HG02840 (cell line): ENCODE measurements around the gene TBC1D1.

ENCODE experiments used
- ATAC-seq: cut with Tn5 transposase; IDR thresholded peaks from one replicate; pipeline ENCODE4 v1.9.1; 2021; ENCODE audit warnings: mild to moderate bottlenecking, moderate library complexity, moderate number of reproducible peaks; ENCODE audit not compliant: unreplicated experiment, low FRiP score

Gene TBC1D1, protein sequence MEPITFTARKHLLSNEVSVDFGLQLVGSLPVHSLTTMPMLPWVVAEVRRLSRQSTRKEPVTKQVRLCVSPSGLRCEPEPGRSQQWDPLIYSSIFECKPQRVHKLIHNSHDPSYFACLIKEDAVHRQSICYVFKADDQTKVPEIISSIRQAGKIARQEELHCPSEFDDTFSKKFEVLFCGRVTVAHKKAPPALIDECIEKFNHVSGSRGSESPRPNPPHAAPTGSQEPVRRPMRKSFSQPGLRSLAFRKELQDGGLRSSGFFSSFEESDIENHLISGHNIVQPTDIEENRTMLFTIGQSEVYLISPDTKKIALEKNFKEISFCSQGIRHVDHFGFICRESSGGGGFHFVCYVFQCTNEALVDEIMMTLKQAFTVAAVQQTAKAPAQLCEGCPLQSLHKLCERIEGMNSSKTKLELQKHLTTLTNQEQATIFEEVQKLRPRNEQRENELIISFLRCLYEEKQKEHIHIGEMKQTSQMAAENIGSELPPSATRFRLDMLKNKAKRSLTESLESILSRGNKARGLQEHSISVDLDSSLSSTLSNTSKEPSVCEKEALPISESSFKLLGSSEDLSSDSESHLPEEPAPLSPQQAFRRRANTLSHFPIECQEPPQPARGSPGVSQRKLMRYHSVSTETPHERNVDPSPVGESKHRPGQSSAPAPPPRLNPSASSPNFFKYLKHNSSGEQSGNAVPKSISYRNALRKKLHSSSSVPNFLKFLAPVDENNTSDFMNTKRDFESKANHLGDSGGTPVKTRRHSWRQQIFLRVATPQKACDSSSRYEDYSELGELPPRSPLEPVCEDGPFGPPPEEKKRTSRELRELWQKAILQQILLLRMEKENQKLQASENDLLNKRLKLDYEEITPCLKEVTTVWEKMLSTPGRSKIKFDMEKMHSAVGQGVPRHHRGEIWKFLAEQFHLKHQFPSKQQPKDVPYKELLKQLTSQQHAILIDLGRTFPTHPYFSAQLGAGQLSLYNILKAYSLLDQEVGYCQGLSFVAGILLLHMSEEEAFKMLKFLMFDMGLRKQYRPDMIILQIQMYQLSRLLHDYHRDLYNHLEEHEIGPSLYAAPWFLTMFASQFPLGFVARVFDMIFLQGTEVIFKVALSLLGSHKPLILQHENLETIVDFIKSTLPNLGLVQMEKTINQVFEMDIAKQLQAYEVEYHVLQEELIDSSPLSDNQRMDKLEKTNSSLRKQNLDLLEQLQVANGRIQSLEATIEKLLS (N-terminal part only)

DNA sequence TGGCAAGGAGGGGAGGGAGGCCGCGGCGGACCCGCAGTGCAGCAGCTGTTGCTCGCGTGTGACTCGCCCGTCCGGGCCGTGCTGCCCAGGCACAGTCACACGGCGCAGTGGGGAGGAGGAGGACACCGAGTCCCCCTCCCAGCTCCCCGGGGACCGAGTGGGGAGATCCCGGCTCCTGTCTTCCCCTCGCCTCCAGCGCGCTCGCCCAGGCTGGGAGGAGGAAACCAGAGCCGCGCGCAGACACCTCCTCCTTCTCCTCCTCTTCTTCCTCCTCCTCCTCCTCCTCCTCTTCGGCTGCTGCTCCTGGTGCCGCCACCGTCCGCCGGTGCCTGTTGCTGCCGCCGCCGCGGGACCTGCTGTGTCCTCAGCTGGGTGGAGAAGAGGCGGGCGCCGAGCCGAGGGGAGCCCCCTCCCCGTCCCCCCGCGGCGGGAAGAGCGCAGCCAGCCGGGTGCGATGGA, at the start of gene TBC1D1:
TBC1D1 (plus strand) TSS at position 284 of the 459 bp plus-strand sequence. CDS start 11,012 bp downstream, outside the sequence.
- ATAC-seq: peak; percentile 31

DNA sequence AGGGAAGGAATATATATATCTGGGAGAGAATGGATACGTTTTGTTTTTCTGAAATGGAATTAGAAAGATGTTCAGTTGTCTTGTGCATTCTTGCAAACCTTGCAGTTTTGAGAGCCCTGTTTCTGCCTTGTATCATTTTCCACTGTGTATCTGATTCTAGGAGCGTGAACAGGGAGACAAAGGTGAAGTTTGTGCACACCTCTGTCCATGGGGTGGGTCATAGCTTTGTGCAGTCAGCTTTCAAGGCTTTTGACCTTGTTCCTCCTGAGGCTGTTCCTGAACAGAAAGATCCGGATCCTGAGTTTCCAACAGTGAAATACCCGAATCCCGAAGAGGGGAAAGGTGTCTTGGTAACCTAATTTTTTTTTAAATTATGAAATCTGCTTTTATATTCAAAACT, 46.7 kb upstream of the TBC1D1 start:
- no peak for ATAC-seq

DNA sequence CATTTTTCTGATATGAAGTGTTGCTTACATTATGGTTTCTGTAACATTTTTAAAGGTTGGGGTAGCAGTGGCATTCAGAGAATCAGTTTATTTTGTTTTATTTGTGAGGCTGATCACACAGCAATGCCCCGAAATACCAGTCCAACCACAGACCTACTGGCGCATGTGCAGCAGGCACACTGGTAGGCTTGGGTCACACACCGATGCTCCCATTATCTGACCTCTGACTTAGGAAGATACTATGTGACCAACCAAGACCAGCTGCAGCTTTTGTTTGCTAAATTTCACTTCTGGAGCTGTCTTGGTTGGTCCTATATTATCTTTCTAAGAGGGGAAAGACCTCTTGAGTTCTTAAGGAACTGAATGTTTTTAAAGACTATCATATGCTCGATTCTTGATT, 45.7 kb upstream of the TBC1D1 start:
- no peak for ATAC-seq

DNA sequence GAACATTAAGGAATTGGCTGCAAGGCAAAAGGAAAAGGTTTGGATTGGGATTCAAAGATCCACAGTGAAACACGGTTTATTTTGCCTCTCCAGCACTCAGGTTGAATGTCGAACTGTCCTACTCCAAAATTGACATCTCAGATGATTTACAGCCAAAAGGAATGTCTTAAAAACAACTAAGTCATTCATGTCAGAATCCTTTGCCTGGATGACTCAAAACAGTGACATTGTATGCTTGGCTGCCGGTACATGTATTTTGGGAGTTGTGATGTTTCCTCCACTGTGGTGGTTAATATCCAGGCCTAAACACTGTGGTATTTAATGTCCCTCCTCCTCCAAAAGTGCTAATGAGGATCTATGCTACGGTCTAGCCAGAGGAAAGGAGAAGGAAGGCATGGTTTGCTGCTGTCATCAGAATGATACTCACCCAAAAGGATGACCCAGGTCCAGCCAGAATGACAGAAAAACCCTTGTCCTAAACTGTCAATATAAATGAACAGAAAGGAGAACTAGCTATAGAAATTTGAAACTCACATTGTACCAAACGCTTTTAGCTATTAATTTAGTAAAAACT, 43.5 kb upstream of the TBC1D1 start:
- ATAC-seq: no peak

DNA sequence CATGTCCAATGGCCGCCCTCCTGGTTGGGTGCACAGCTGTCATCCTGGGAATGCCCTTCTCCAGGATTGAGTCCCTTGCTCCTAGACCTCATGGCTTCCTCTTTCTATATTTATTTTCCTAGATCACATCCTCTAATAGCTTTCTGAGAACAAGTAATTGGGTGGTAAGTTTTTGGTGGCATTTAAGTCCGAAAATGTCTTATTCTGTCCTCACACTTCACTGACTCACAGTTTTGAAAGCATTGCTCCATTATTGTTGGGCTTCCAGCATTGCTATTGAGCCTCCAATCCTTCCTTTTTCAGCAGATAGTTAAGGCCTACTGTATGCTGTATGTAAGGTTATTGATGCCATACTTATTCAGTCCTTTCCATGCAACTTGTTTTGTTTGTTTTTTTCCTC, 38.5 kb upstream of the TBC1D1 start:
- ATAC-seq: no peak

DNA sequence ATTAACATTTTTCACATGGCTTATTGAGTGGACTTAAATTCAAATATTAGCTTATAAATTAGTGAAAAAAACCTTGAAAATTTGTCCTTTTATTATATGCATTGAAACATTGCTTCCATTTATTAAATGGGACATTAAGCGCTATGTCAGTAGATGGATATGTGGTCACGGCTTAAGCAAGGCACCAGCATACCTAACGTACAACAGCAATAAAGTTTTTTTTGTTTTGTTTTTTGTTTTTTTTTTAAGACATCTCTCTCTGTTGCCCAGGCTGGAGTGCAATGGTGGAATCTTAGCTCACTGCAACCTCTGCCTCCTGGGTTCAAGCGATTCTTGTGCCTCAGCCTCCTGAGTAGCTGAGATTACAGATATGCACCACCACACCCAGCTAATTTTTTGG, 32.8 kb upstream of the TBC1D1 start:
- no peak for ATAC-seq

DNA sequence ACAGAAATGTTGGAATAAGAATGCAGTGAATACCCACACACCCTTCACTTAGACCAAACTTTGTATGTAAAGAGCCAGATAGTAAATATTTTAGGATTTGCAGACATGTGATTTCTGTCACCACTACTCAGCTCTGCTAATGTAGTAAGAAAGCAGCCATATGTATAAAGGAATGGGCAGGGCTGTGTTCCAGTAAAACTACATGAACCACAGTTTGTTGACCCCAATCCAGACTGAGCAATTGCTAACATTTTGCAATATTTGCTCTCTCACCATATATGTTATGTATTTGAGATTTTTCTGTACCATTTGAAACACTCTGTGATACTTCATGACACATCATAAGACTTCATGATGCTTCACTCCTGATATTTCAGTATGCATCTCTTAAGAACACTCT, 32.0 kb upstream of the TBC1D1 start:
- no peak for ATAC-seq

DNA sequence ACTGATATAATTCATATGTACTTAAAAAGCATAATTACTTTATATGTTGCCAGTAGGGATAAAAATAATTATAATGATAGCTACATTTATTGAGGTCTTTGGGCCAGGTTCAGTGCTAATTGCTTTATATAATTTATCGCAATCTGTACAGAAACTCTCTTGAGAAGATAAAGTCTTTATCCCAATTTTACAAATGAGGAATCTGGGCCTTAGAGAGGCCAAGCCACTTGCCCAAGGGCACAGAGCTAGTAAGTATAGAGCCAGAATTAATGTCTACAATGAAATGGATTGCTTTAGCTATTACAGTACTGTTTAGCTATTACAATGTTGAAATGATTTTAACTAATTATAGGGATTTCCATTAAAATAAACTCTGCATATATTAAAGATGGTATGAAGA, 30.6 kb upstream of the TBC1D1 start:
- ATAC-seq: no peak

DNA sequence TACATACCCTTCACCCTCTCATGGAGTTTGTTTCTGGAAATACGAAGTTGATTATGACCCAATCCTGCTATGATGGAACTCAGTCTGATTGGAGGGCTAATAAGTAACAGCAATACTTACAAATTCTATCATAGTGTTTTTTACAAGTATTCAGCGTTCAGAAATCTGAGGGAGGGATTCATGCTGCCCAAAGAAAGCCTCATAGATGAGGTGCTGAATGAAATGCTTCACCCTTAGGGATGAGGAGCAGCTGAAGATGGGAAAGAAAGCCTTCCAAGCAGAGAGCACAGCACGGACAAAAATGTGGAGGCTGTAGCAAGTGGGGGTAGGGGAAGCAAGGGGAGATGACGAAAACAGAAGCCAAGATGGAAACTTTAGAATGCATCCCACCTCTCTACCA, 27.9 kb upstream of the TBC1D1 start:
- no peak for ATAC-seq

DNA sequence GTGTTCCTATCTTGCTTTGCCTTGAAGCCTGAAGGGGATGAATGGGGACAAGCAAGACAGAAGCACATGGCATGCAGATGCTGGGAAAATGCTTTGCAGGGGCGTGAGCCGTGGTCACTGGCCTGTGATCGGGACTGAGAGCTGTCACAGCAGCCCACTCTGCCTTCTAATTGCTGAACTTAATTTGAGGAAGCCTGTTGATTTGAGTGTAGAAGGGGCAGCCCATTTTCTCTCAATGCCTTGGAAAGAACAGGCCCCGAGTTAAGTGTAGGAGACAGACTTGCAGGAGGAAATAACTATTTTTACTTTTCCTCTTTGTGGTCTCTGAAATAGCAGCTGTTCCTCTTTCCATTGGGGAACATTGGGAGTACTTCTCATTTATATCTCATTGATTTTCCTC, 26.1 kb upstream of the TBC1D1 start:
- no peak for ATAC-seq

DNA sequence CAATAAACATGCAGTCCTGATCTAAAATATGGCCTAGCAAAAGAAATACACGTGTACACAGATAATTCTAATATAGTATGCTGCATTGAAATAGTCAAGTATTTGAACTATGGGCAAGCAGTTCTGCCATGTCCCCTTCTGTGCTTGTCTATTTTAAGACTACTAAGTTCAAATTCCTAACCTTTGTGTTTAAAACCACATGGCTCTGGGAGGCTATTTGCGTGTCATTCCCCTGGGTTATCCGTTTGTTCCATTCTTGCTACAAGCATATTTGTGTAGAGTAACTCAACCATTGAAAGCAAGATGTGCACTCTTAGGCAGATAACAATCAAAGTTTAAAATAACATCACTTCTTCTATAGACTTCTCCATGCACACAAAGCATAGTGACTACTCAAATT, 25.4 kb upstream of the TBC1D1 start:
- no peak for ATAC-seq

DNA sequence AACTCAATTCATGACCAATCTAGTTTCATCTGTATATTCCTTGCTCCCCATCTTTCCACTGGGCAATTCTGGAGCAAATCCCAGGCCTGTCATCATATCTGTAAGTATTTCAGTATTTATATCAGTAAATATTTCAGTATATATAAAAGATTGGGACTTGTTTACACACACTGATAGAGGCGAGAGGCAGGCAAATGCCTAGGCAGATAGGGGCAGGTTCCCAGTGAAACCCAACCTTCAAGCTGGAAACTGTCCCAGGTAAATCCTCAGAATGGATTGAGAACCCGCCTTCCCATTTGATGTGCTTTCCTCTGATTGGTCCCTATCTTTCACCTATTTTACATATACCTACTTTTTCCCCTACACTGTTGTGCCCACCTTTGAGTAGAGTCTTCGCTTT, 23.8 kb upstream of the TBC1D1 start:
- ATAC-seq: no peak

DNA sequence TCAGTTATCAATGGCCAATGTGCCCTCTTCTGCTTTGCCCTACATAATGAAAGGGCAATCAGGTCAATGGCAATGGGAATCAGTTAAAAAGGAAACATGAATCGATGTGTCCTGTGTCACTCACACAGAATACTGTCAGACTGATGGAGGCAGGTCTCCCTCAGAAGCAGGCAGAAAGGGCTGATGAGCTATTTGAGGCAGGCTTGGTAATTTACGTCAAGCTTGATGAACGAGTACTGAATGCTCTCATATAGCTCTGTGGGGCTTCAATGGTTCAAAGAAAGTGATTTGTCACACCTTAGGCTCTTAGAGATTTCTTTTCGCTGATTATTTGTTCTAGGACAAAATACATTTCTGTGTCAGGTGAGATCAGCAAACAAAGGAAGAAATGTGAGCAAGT, 22.6 kb upstream of the TBC1D1 start:
- no peak for ATAC-seq

DNA sequence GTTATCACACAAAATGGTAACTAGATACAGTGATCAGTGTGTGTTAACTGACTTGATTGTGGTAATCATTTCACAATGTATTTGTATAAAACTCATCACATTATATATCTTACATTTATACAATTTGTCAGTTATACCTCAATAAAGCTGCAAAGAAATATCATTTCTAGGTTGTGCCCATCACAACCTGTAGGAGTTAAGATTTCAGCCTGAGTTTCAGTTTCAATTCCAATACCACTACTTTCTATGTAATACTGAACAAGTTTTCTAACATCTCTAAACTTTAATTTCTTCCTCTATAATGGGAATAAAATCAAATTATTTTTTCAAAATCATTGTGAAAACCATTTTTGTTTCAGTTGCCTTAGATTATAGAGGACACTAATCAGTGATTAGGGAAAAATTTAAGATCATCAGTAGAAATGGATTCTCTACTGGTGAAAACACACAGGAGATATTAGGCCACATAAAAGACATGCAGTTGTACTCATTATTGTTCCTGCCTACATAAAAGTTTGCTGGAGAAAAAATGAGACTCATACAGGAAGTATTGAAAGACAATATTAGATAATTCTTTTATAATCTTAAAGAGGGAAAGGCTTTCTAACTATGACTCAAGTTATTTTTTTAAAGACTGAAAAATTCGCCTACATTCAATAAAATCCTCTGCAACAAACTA, 18.4 kb upstream of the TBC1D1 start:
- ATAC-seq: no peak

DNA sequence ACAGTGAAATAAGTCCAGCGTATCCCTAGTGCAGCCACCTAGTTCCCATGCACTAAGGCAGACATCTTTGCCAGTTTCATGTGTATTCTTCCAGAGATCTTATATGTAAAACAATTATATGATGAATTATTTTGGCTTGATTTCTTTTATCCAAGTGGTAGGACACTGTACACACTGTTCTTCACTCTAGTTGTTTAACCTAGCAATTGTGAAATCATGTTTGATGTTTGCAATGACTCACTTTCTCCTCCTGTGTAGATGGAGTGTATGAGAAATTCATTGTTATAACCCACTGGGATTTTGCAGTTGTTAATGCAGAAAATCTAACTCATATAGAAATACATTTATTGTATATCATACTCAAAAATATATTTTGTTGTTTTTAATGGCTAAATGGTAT, 17.5 kb upstream of the TBC1D1 start:
- no peak for ATAC-seq

DNA sequence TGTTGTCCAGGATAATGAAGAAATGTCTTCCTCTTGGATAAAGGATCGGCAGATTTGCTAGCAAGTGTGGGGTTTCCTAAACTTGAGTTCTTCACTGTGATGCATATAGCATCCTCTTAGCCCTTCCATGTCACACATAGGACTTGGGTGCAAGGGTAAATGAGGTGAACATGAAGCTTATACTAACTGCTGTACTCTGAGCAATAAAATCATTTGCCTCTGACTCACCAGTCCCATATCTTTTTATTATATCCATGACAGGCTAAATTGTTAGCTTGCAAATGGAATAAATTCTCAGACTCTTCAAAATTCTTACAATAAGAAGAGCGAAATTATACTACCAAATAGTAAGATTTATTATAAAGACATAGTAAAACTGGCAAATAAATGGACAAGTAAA, 14.7 kb upstream of the TBC1D1 start:
- no peak for ATAC-seq

DNA sequence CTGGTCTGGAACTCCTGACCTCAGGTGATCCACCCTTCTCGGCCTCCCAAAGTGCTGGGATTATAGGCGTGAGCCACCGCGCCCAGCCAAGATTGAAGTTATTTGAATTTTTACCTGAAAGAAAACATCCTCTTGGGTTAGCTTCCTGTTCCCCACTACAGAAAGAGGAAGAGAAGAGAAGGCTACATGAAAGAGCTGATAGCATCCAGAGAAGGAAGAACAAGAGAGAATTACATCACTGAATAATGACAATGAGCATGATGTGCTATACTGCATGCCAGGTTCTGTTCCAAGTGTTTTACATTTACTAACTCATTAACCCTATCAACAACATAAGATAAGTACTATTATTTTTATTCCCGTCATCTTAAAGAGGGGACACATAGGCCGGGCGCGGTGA, 11.5 kb upstream of the TBC1D1 start:
- ATAC-seq: no peak

DNA sequence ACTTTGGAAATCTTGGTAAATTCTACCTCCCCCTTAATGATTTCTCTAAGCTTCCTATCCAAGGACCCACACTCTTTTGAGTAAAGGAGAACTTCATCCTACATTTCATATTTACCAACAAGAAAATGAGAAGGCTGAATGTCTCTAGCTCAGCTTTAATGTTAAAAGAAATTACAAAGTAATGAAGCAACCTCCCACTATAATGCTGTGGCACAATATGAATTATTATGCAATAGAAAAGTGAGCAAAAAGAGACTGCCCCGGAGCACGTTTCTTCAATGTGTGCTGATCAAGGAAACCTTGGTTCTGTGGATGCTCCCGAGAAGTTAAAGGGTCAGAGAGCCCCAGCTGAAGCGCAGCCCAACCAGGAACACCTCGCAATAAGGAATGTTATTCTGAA, 9.1 kb upstream of the TBC1D1 start:
- no peak for ATAC-seq

DNA sequence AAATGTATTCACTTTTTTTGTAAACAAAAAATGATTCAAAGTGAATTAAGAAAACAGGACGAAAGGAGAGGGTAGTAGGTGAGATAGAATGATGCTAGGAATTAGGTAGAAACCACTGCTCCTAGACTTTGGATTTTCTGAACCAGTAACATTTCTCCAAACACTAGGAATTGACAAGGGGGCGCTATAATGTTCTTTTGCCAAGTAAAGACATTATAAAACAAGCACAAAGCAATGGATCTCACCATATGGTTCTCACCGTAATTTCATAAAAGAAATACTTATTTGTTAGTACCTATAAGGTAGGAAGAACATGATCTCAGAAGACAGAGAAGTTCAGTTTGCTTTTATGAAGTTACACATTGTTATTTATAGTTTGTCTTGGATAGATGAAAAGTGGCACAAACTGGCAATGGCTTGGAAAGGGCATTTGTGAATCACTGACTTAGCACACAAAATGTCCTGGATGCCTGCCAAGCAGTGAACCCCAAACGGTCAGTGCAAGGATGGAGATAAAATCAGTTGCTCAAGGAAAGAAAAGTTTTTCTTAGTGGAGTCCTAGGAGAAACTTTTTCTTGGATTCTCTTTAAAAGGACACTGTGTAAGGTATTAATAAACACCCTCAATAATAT, 8.1 kb upstream of the TBC1D1 start:
- no peak for ATAC-seq
